ENCODE results near the gene JAM3. TPM values are rescaled to one million over a fixed set of nuclear protein-coding genes. Genes with fewer than 3 reads are reported as not detected.
"Not testable (repeated sequence)": the region's sequence is repeated elsewhere in the genome, so short reads cannot be mapped to it uniquely, and the experiment has no call there.

The JAM3 gene
- total RNA-seq, 2 donors from 2014 or later, result 35.8 to 41.8 TPM

DNA sequence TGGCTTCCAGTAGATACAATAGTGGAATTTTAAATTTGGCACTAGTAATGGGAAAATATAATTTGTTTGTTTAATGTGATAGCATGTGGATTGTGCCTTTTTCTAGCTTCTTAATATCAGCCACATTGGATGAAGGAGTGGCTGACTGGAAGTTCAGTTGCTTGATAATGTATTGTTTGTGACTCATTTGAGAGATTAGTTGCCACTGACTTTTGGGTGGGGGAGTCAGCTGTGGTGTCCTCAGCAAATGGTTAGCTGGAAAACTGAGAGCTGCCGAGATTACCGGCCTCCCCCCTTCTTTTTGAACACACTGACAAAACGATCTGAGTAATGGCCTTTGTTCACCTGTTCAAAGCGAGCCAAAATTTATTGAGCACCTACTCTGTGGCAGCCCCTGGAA is 5.5 kb downstream of the JAM3 start:
- Histone ChIP-seq H3K27me3 (ENCODE audit: control insufficient read depth, insufficient read depth, low read length, poor library complexity, severe bottlenecking) (no peaks in the 10 kb centered on the region), H3K9me3 (ENCODE audit: control insufficient read depth, low read length) (peaks cover 3% of the 10 kb centered on the region), H3K27ac (ENCODE audit: low read depth, low read length) (no peak overlapping the region), H3K36me3 (ENCODE audit: control insufficient read depth, insufficient read depth, low read length) (no peaks in the 10 kb centered on the region), H3K4me3 (ENCODE audit: low read length) (no peak overlapping the region), H3K9ac (ENCODE audit: extremely low read depth, low read length, poor library complexity, severe bottlenecking) (no peak overlapping the region), H3K4me1 (ENCODE audit: control insufficient read depth, insufficient read depth, low read length) (peaks cover 3% of the 10 kb centered on the region)
- Mint-ChIP-seq H3K4me1 (peaks cover 8% of the 10 kb centered on the region), H3K9me3 (peaks cover 3% of the 10 kb centered on the region), H3K36me3 (ENCODE audit: low read depth) (peaks cover 10% of the 10 kb centered on the region), H3K27me3 (ENCODE audit: insufficient read depth) (peaks cover 11% of the 10 kb centered on the region), H3K27ac (no peak overlapping the region), H3K4me3 (no peak overlapping the region)
- 91 to 100% methylated on average over 1 to 4 of the region's 4 CpGs for WGBS, 2 experiments (ENCODE audit: insufficient coverage in 1 of 2, insufficient read length in 1 of 2)
- TF ChIP-seq, protein P1, sequence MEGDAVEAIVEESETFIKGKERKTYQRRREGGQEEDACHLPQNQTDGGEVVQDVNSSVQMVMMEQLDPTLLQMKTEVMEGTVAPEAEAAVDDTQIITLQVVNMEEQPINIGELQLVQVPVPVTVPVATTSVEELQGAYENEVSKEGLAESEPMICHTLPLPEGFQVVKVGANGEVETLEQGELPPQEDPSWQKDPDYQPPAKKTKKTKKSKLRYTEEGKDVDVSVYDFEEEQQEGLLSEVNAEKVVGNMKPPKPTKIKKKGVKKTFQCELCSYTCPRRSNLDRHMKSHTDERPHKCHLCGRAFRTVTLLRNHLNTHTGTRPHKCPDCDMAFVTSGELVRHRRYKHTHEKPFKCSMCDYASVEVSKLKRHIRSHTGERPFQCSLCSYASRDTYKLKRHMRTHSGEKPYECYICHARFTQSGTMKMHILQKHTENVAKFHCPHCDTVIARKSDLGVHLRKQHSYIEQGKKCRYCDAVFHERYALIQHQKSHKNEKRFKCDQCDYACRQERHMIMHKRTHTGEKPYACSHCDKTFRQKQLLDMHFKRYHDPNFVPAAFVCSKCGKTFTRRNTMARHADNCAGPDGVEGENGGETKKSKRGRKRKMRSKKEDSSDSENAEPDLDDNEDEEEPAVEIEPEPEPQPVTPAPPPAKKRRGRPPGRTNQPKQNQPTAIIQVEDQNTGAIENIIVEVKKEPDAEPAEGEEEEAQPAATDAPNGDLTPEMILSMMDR (conservative IDR thresholded peaks at IDR 0.05), result no peak
- no peak for DNase-seq

DNA sequence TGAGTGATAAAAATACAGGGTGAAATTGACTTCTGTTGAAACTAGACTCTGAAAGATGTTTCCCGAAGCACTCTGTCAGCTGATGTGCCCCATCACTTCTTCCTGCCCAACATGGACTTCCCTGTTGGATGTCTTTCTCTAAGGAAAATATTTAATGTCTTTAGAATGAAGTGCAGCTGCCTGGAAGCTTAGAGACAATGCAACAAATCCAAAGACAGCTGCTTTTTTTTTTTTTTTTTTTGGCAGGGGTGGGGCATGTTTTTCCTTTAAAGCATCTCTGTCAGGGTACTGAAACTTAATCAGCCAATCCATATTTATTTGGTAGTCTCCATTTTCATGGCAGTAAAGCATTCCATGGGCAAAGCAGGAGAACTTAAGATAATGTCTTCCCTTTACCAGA is 5.9 kb downstream of the JAM3 start:
- 100% methylated on average over 1 of the region's 1 CpG; no CpG with 5 or more reads in 1 of the 2 experiments for WGBS, 2 experiments (ENCODE audit: insufficient coverage in 1 of 2, insufficient read length in 1 of 2)
- H3K27me3 ChIP-seq (ENCODE audit: control insufficient read depth, insufficient read depth, low read length, poor library complexity, severe bottlenecking), result no peaks in the 10 kb centered on the region

DNA sequence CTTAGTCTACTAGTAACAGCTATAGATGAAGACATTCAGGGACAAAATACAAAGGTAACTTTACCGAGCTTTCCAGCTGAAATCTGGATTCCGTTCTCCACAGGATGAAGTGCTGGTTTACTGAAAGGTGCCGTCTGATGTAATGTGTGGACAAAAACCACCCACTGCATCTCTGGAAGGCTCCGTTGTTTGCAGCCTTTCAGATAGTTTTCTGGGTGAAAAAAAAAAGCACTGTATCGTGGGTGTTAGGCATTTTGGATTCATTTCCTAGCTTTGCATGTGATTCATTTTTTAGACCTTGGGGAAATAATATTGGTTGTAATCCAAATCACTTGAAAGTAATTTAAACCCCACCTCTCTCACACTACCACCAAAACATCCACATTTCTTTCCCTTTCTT is 10.4 kb downstream of the JAM3 start:
- Histone ChIP-seq H3K9me3 (ENCODE audit: control insufficient read depth, low read length) (peaks cover 39% of the 10 kb centered on the region), H3K4me1 (ENCODE audit: control insufficient read depth, insufficient read depth, low read length) (no peaks in the 10 kb centered on the region), H3K9ac (ENCODE audit: extremely low read depth, low read length, poor library complexity, severe bottlenecking) (no peak overlapping the region), H3K27ac (ENCODE audit: low read depth, low read length) (no peak overlapping the region), H3K27me3 (ENCODE audit: control insufficient read depth, insufficient read depth, low read length, poor library complexity, severe bottlenecking) (no peaks in the 10 kb centered on the region), H3K4me3 (ENCODE audit: low read length) (no peak overlapping the region), H3K36me3 (ENCODE audit: control insufficient read depth, insufficient read depth, low read length) (no peaks in the 10 kb centered on the region)
- no peaks in the 10 kb centered on the region for H3K4me1 Mint-ChIP-seq
- DNase-seq, result no peak
- H3K9me3 Mint-ChIP-seq, result peaks cover 34% of the 10 kb centered on the region
- no peak overlapping the region for H3K4me3 Mint-ChIP-seq
- no peaks in the 10 kb centered on the region for H3K27me3 Mint-ChIP-seq (ENCODE audit: insufficient read depth)
- peaks cover 40% of the 10 kb centered on the region for H3K36me3 Mint-ChIP-seq (ENCODE audit: low read depth)
- WGBS, 2 experiments (ENCODE audit: insufficient coverage in 1 of 2, insufficient read length in 1 of 2), result 86 to 90% methylated on average over 4 to 5 of the region's 5 CpGs
- H3K27ac Mint-ChIP-seq, result no peak overlapping the region
- TF ChIP-seq, protein P1 (conservative IDR thresholded peaks at IDR 0.05), result no peak

More for the DNA sequence above, 5.9 kb downstream of the JAM3 start:
- Mint-ChIP-seq H3K4me1 (peaks cover 5% of the 10 kb centered on the region), H3K9me3 (peaks cover 6% of the 10 kb centered on the region), H3K27ac (no peak overlapping the region), H3K4me3 (no peak overlapping the region), H3K27me3 (ENCODE audit: insufficient read depth) (peaks cover 8% of the 10 kb centered on the region), H3K36me3 (ENCODE audit: low read depth) (peaks cover 14% of the 10 kb centered on the region)
- H3K36me3 ChIP-seq (ENCODE audit: control insufficient read depth, insufficient read depth, low read length), result no peaks in the 10 kb centered on the region
- no peak for DNase-seq
- peaks cover 3% of the 10 kb centered on the region for H3K4me1 ChIP-seq (ENCODE audit: control insufficient read depth, insufficient read depth, low read length)
- peaks cover 8% of the 10 kb centered on the region for H3K9me3 ChIP-seq (ENCODE audit: control insufficient read depth, low read length)
- no peak overlapping the region for H3K27ac ChIP-seq (ENCODE audit: low read depth, low read length)
- no peak overlapping the region for H3K4me3 ChIP-seq (ENCODE audit: low read length)
- TF ChIP-seq, protein P1 (conservative IDR thresholded peaks at IDR 0.05), result no peak
- H3K9ac ChIP-seq (ENCODE audit: extremely low read depth, low read length, poor library complexity, severe bottlenecking), result no peak overlapping the region

DNA sequence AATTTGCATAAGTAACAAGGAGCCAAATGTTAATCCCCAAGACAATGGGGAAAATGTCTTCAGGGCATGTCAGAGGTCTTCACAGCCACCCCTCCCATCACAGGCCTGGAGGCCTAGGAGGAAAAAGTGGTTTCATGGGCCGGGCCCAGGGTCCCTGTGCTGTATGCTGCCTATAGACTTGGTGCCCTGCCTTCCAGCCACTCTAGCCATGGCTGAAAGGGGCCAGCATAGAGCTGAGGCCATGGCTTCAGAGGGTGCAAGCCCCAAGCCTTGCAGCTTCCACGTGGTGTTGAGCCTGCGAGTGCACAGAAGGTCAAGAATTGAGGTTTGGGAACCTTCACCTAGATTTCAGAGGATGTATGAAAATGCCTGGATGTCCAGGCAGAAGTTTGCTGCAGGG is 12.4 kb downstream of the JAM3 start:
- H3K4me3 Mint-ChIP-seq; H3K4me3 ChIP-seq (ENCODE audit: low read length); H3K27ac ChIP-seq (ENCODE audit: low read depth, low read length); H3K36me3 ChIP-seq (ENCODE audit: control insufficient read depth, insufficient read depth, low read length); H3K4me1 ChIP-seq (ENCODE audit: control insufficient read depth, insufficient read depth, low read length); H3K27me3 ChIP-seq (ENCODE audit: control insufficient read depth, insufficient read depth, low read length, poor library complexity, severe bottlenecking); DNase-seq; H3K27ac Mint-ChIP-seq; H3K27me3 Mint-ChIP-seq (ENCODE audit: insufficient read depth); H3K9ac ChIP-seq (ENCODE audit: extremely low read depth, low read length, poor library complexity, severe bottlenecking); H3K4me1 Mint-ChIP-seq: not testable (repeated sequence)
- Mint-ChIP-seq H3K9me3 (peaks cover 34% of the 10 kb centered on the region), H3K36me3 (ENCODE audit: low read depth) (peaks cover 39% of the 10 kb centered on the region)
- WGBS, 2 experiments (ENCODE audit: insufficient coverage in 1 of 2, insufficient read length in 1 of 2), result 97% methylated on average over 3 of the region's 3 CpGs; no CpG with 5 or more reads in 1 of the 2 experiments
- peaks cover 39% of the 10 kb centered on the region for H3K9me3 ChIP-seq (ENCODE audit: control insufficient read depth, low read length)

Measured in endodermal cell (in vitro differentiated cells).